ENCODE measurements around the gene GNPDA1. TPM values are rescaled to one million over a fixed set of nuclear protein-coding genes. Genes with fewer than 3 reads are reported as not detected.

Gene GNPDA1
- total RNA-seq, 1 donor from 2014 or later, result 25.1 TPM

GRCh38 chr5:142011572-142012185, 1.1 kb downstream of the GNPDA1 start:
- Histone ChIP-seq H3K9ac (ENCODE audit: low read depth in 1 of 3, low read length in 3 of 3) (peak overlapping the region; percentile 13 to 95 (median 72)), H3K27me3 (ENCODE audit: control insufficient read depth in 3 of 3, insufficient read depth in 3 of 3, low read length in 3 of 3) (no peaks in the 10 kb centered on the region), H3K36me3 (ENCODE audit: control insufficient read depth in 3 of 3, insufficient read depth in 3 of 3, low read length in 3 of 3) (peaks cover 7 to 28% (median 16%) of the 10 kb centered on the region in 3 donors), H3K4me3 (ENCODE audit: low read length in 3 of 3) (peak overlapping the region; percentile 77 to 92 (median 85)), H3K4me1 (ENCODE audit: control insufficient read depth in 3 of 3, insufficient read depth in 3 of 3, low read length in 3 of 3) (peaks cover 18 to 35% (median 24%) of the 10 kb centered on the region in 3 donors), H3K27ac (ENCODE audit: low read depth, low read length) (peak overlapping the region; percentile 98), H3K9me3 (ENCODE audit: control insufficient read depth in 3 of 3, low read length in 3 of 3) (no peaks in the 10 kb centered on the region)

GRCh38 chr5:142009886-142010285, 2.9 kb downstream of the GNPDA1 start:
- no peak overlapping the region for H3K4me3 ChIP-seq (ENCODE audit: low read length in 3 of 3)
- no peak overlapping the region for H3K27ac ChIP-seq (ENCODE audit: low read depth, low read length)
- peaks cover 16 to 24% (median 23%) of the 10 kb centered on the region in 3 donors for H3K4me1 ChIP-seq (ENCODE audit: control insufficient read depth in 3 of 3, insufficient read depth in 3 of 3, low read length in 3 of 3)
- no peak overlapping the region for H3K9ac ChIP-seq (ENCODE audit: low read depth in 1 of 3, low read length in 3 of 3)
- H3K27me3 ChIP-seq (ENCODE audit: control insufficient read depth in 3 of 3, insufficient read depth in 3 of 3, low read length in 3 of 3), result no peaks in the 10 kb centered on the region
- H3K36me3 ChIP-seq (ENCODE audit: control insufficient read depth in 3 of 3, insufficient read depth in 3 of 3, low read length in 3 of 3), result peaks cover 23 to 45% (median 33%) of the 10 kb centered on the region in 3 donors
- no peaks in the 10 kb centered on the region for H3K9me3 ChIP-seq (ENCODE audit: control insufficient read depth in 3 of 3, low read length in 3 of 3)

- H3K4me1 ChIP-seq (ENCODE audit: control insufficient read depth in 3 of 3, insufficient read depth in 3 of 3, low read length in 3 of 3), result peaks cover 10 to 16% (median 15%) of the 10 kb centered on the region in 3 donors
- no peaks in the 10 kb centered on the region for H3K27me3 ChIP-seq (ENCODE audit: control insufficient read depth in 3 of 3, insufficient read depth in 3 of 3, low read length in 3 of 3)
- peaks cover 29 to 53% (median 44%) of the 10 kb centered on the region in 3 donors for H3K36me3 ChIP-seq (ENCODE audit: control insufficient read depth in 3 of 3, insufficient read depth in 3 of 3, low read length in 3 of 3)
- H3K9ac ChIP-seq (ENCODE audit: low read depth in 1 of 3, low read length in 3 of 3), result no peak overlapping the region
- no peak overlapping the region for H3K4me3 ChIP-seq (ENCODE audit: low read length in 3 of 3)
- H3K27ac ChIP-seq (ENCODE audit: low read depth, low read length), result no peak overlapping the region
- H3K9me3 ChIP-seq (ENCODE audit: control insufficient read depth in 3 of 3, low read length in 3 of 3), result no peaks in the 10 kb centered on the region
These were observed 4.0 kb downstream of the GNPDA1 start for GRCh38 chr5:142008813-142009212.

GRCh38 chr5:142007237-142007544, 5.6 kb downstream of the GNPDA1 start:
- Histone ChIP-seq H3K27me3 (ENCODE audit: control insufficient read depth in 3 of 3, insufficient read depth in 3 of 3, low read length in 3 of 3) (no peaks in the 10 kb centered on the region), H3K36me3 (ENCODE audit: control insufficient read depth in 3 of 3, insufficient read depth in 3 of 3, low read length in 3 of 3) (peaks cover 38 to 60% (median 57%) of the 10 kb centered on the region in 3 donors), H3K9me3 (ENCODE audit: control insufficient read depth in 3 of 3, low read length in 3 of 3) (no peaks in the 10 kb centered on the region), H3K27ac (ENCODE audit: low read depth, low read length) (no peak overlapping the region), H3K9ac (ENCODE audit: low read depth in 1 of 3, low read length in 3 of 3) (no peak overlapping the region), H3K4me3 (ENCODE audit: low read length in 3 of 3) (no peak overlapping the region), H3K4me1 (ENCODE audit: control insufficient read depth in 3 of 3, insufficient read depth in 3 of 3, low read length in 3 of 3) (peaks cover 4 to 7% (median 4%) of the 10 kb centered on the region in 3 donors)

- H3K9me3 ChIP-seq (ENCODE audit: control insufficient read depth in 3 of 3, low read length in 3 of 3), result no peaks in the 10 kb centered on the region
- no peaks in the 10 kb centered on the region for H3K27me3 ChIP-seq (ENCODE audit: control insufficient read depth in 3 of 3, insufficient read depth in 3 of 3, low read length in 3 of 3)
- peaks cover 0 to 1% (median 0%) of the 10 kb centered on the region in 3 donors for H3K4me1 ChIP-seq (ENCODE audit: control insufficient read depth in 3 of 3, insufficient read depth in 3 of 3, low read length in 3 of 3)
- no peak overlapping the region for H3K27ac ChIP-seq (ENCODE audit: low read depth, low read length)
- no peak overlapping the region for H3K9ac ChIP-seq (ENCODE audit: low read depth in 1 of 3, low read length in 3 of 3)
- H3K4me3 ChIP-seq (ENCODE audit: low read length in 3 of 3), result no peak overlapping the region
- H3K36me3 ChIP-seq (ENCODE audit: control insufficient read depth in 3 of 3, insufficient read depth in 3 of 3, low read length in 3 of 3), result peaks cover 36 to 63% (median 61%) of the 10 kb centered on the region in 3 donors
These were observed 6.2 kb downstream of the GNPDA1 start for GRCh38 chr5:142006363-142007236.

GRCh38 chr5:142003266-142003800, 9.5 kb downstream of the GNPDA1 start:
- H3K36me3 ChIP-seq (ENCODE audit: control insufficient read depth in 3 of 3, insufficient read depth in 3 of 3, low read length in 3 of 3), result peaks cover 44 to 72% (median 59%) of the 10 kb centered on the region in 3 donors
- H3K4me3 ChIP-seq (ENCODE audit: low read length in 3 of 3), result no peak overlapping the region
- no peaks in the 10 kb centered on the region for H3K27me3 ChIP-seq (ENCODE audit: control insufficient read depth in 3 of 3, insufficient read depth in 3 of 3, low read length in 3 of 3)
- H3K9me3 ChIP-seq (ENCODE audit: control insufficient read depth in 3 of 3, low read length in 3 of 3), result no peaks in the 10 kb centered on the region
- no peak overlapping the region for H3K27ac ChIP-seq (ENCODE audit: low read depth, low read length)
- no peak overlapping the region for H3K9ac ChIP-seq (ENCODE audit: low read depth in 1 of 3, low read length in 3 of 3)
- H3K4me1 ChIP-seq (ENCODE audit: control insufficient read depth in 3 of 3, insufficient read depth in 3 of 3, low read length in 3 of 3), result no peaks in the 10 kb centered on the region

- Histone ChIP-seq H3K9ac (ENCODE audit: low read depth in 1 of 3, low read length in 3 of 3) (no peak overlapping the region), H3K4me3 (ENCODE audit: low read length in 3 of 3) (no peak overlapping the region), H3K27me3 (ENCODE audit: control insufficient read depth in 3 of 3, insufficient read depth in 3 of 3, low read length in 3 of 3) (no peaks in the 10 kb centered on the region), H3K4me1 (ENCODE audit: control insufficient read depth in 3 of 3, insufficient read depth in 3 of 3, low read length in 3 of 3) (no peaks in the 10 kb centered on the region), H3K36me3 (ENCODE audit: control insufficient read depth in 3 of 3, insufficient read depth in 3 of 3, low read length in 3 of 3) (peaks cover 35 to 59% (median 35%) of the 10 kb centered on the region in 3 donors), H3K9me3 (ENCODE audit: control insufficient read depth in 3 of 3, low read length in 3 of 3) (no peaks in the 10 kb centered on the region), H3K27ac (ENCODE audit: low read depth, low read length) (no peak overlapping the region)
These were observed 11.9 kb downstream of the GNPDA1 start for GRCh38 chr5:142000704-142001484.

GRCh38 chr5:142000173-142000572, 12.7 kb downstream of the GNPDA1 start:
- Histone ChIP-seq H3K27me3 (ENCODE audit: control insufficient read depth in 3 of 3, insufficient read depth in 3 of 3, low read length in 3 of 3) (no peaks in the 10 kb centered on the region), H3K4me3 (ENCODE audit: low read length in 3 of 3) (no peak overlapping the region), H3K27ac (ENCODE audit: low read depth, low read length) (no peak overlapping the region), H3K9me3 (ENCODE audit: control insufficient read depth in 3 of 3, low read length in 3 of 3) (no peaks in the 10 kb centered on the region), H3K9ac (ENCODE audit: low read depth in 1 of 3, low read length in 3 of 3) (no peak overlapping the region), H3K36me3 (ENCODE audit: control insufficient read depth in 3 of 3, insufficient read depth in 3 of 3, low read length in 3 of 3) (peaks cover 29 to 52% (median 30%) of the 10 kb centered on the region in 3 donors), H3K4me1 (ENCODE audit: control insufficient read depth in 3 of 3, insufficient read depth in 3 of 3, low read length in 3 of 3) (no peaks in the 10 kb centered on the region)

- peaks cover 0 to 5% (median 3%) of the 10 kb centered on the region in 3 donors for H3K4me1 ChIP-seq (ENCODE audit: control insufficient read depth in 3 of 3, insufficient read depth in 3 of 3, low read length in 3 of 3)
- no peaks in the 10 kb centered on the region for H3K9me3 ChIP-seq (ENCODE audit: control insufficient read depth in 3 of 3, low read length in 3 of 3)
- H3K27ac ChIP-seq (ENCODE audit: low read depth, low read length), result no peak overlapping the region
- peaks cover 18 to 29% (median 19%) of the 10 kb centered on the region in 3 donors for H3K36me3 ChIP-seq (ENCODE audit: control insufficient read depth in 3 of 3, insufficient read depth in 3 of 3, low read length in 3 of 3)
- no peaks in the 10 kb centered on the region for H3K27me3 ChIP-seq (ENCODE audit: control insufficient read depth in 3 of 3, insufficient read depth in 3 of 3, low read length in 3 of 3)
- no peak overlapping the region for H3K9ac ChIP-seq (ENCODE audit: low read depth in 1 of 3, low read length in 3 of 3)
- no peak overlapping the region for H3K4me3 ChIP-seq (ENCODE audit: low read length in 3 of 3)
These were observed 15.4 kb downstream of the GNPDA1 start for GRCh38 chr5:141997358-141997960.
